ENCODE results near the gene MEF2B.

Gene MEF2B

GRCh38 chr19:19120308-19121231 lies 49.5 kb downstream of the MEF2B start:
- Histone ChIP-seq H3K9ac (no peak overlapping the region), H3K4me1 (ENCODE audit: low read depth, poor library complexity, severe bottlenecking) (no peaks in the 10 kb centered on the region), H2AFZ (ENCODE audit: low read depth) (no peak overlapping the region), H3K79me2 (ENCODE audit: insufficient read depth, low read depth) (no peaks in the 10 kb centered on the region), H3K4me3 (IDR thresholded peaks at IDR 0.05; ENCODE audit: insufficient read depth, low read depth, low read length) (no peak overlapping the region), H3K36me3 (ENCODE audit: insufficient read depth) (no peaks in the 10 kb centered on the region), H3K4me2 (no peak overlapping the region), H4K20me1 (ENCODE audit: insufficient read depth) (no peaks in the 10 kb centered on the region), H3K27ac (no peak overlapping the region), H3K27me3 (ENCODE audit: insufficient read depth, low read depth) (no peaks in the 10 kb centered on the region)
- TF ChIP-seq CTCF (conservative IDR thresholded peaks at IDR 0.05; ENCODE audit: low read depth, low read length), result no peak

GRCh38 chr19:19119325-19120237 lies 50.5 kb downstream of the MEF2B start:
- Histone ChIP-seq H3K4me3 (IDR thresholded peaks at IDR 0.05; ENCODE audit: insufficient read depth, low read depth, low read length) (no peak overlapping the region), H3K27me3 (ENCODE audit: insufficient read depth, low read depth) (no peaks in the 10 kb centered on the region), H3K36me3 (ENCODE audit: insufficient read depth) (no peaks in the 10 kb centered on the region), H3K79me2 (ENCODE audit: insufficient read depth, low read depth) (no peaks in the 10 kb centered on the region), H3K9ac (no peak overlapping the region), H4K20me1 (ENCODE audit: insufficient read depth) (no peaks in the 10 kb centered on the region), H3K27ac (no peak overlapping the region), H3K4me1 (ENCODE audit: low read depth, poor library complexity, severe bottlenecking) (no peaks in the 10 kb centered on the region), H2AFZ (ENCODE audit: low read depth) (no peak overlapping the region), H3K4me2 (no peak overlapping the region)
- TF ChIP-seq CTCF (conservative IDR thresholded peaks at IDR 0.05; ENCODE audit: low read depth, low read length), result no peak

- H3K9ac ChIP-seq, result no peak overlapping the region
- H3K4me1 ChIP-seq (ENCODE audit: low read depth, poor library complexity, severe bottlenecking), result no peaks in the 10 kb centered on the region
- H4K20me1 ChIP-seq (ENCODE audit: insufficient read depth), result no peaks in the 10 kb centered on the region
- H3K27me3 ChIP-seq (ENCODE audit: insufficient read depth, low read depth), result no peaks in the 10 kb centered on the region
- no peak overlapping the region for H3K4me2 ChIP-seq
- peak; percentile 45; the same call in 1 of the 2 replicates for TF ChIP-seq CTCF (conservative IDR thresholded peaks at IDR 0.05; ENCODE audit: low read depth, low read length)
- H3K27ac ChIP-seq, result no peak overlapping the region
- no peaks in the 10 kb centered on the region for H3K79me2 ChIP-seq (ENCODE audit: insufficient read depth, low read depth)
- no peaks in the 10 kb centered on the region for H3K36me3 ChIP-seq (ENCODE audit: insufficient read depth)
- no peak overlapping the region for H2AFZ ChIP-seq (ENCODE audit: low read depth)
- H3K4me3 ChIP-seq (IDR thresholded peaks at IDR 0.05; ENCODE audit: insufficient read depth, low read depth, low read length), result no peak overlapping the region
Observed at GRCh38 chr19:19115954-19116353, 54.1 kb downstream of the MEF2B start.

GRCh38 chr19:19113040-19113626 lies 56.9 kb downstream of the MEF2B start:
- Histone ChIP-seq H3K27ac (no peak overlapping the region), H3K36me3 (ENCODE audit: insufficient read depth) (no peaks in the 10 kb centered on the region), H3K79me2 (ENCODE audit: insufficient read depth, low read depth) (no peaks in the 10 kb centered on the region), H3K4me2 (no peak overlapping the region), H3K9ac (no peak overlapping the region), H3K4me3 (IDR thresholded peaks at IDR 0.05; ENCODE audit: insufficient read depth, low read depth, low read length) (no peak overlapping the region), H2AFZ (ENCODE audit: low read depth) (no peak overlapping the region), H3K27me3 (ENCODE audit: insufficient read depth, low read depth) (no peaks in the 10 kb centered on the region), H3K4me1 (ENCODE audit: low read depth, poor library complexity, severe bottlenecking) (no peaks in the 10 kb centered on the region), H4K20me1 (ENCODE audit: insufficient read depth) (no peaks in the 10 kb centered on the region)
- no peak for TF ChIP-seq CTCF (conservative IDR thresholded peaks at IDR 0.05; ENCODE audit: low read depth, low read length)

All from KMS-11 (cell line).